ENCODE data around the gene C17orf107.

C17orf107 gene

GRCh38 chr17:4872786-4873185 is 26.6 kb upstream of the C17orf107 start:
- no peak for DNase-seq (ENCODE audit: low read depth)

GRCh38 chr17:4877089-4877488 is 22.2 kb upstream of the C17orf107 start:
- DNase-seq (ENCODE audit: low read depth): no peak

- no peak for DNase-seq (ENCODE audit: low read depth)
Observed at GRCh38 chr17:4879601-4880000, 19.7 kb upstream of the C17orf107 start.

- DNase-seq (ENCODE audit: low read depth): no peak
Observed at GRCh38 chr17:4880857-4881256, 18.5 kb upstream of the C17orf107 start.

- DNase-seq (ENCODE audit: low read depth): no peak
Observed at GRCh38 chr17:4881761-4882555, 17.4 kb upstream of the C17orf107 start.

- DNase-seq (ENCODE audit: low read depth): no peak
Observed at GRCh38 chr17:4884489-4884888, 14.8 kb upstream of the C17orf107 start.

GRCh38 chr17:4886830-4887229 is 12.5 kb upstream of the C17orf107 start:
- no peak for DNase-seq (ENCODE audit: low read depth)

GRCh38 chr17:4887581-4887980 is 11.8 kb upstream of the C17orf107 start:
- DNase-seq (ENCODE audit: low read depth): no peak

- no peak for DNase-seq (ENCODE audit: low read depth)
Observed at GRCh38 chr17:4891411-4892410, 7.6 kb upstream of the C17orf107 start.

- no peak for DNase-seq (ENCODE audit: low read depth)
Observed at GRCh38 chr17:4892499-4893221, 6.7 kb upstream of the C17orf107 start.

GRCh38 chr17:4893272-4893671 is 6.1 kb upstream of the C17orf107 start:
- no peak for DNase-seq (ENCODE audit: low read depth)

GRCh38 chr17:4893721-4894560 is 5.4 kb upstream of the C17orf107 start:
- no peak for DNase-seq (ENCODE audit: low read depth)

- DNase-seq (ENCODE audit: low read depth): no peak
Observed at GRCh38 chr17:4895121-4895520, 4.2 kb upstream of the C17orf107 start.

GRCh38 chr17:4895657-4896331 is 3.5 kb upstream of the C17orf107 start:
- DNase-seq (ENCODE audit: low read depth): no peak

- DNase-seq (ENCODE audit: low read depth): no peak
Observed at GRCh38 chr17:4896332-4897197, 2.8 kb upstream of the C17orf107 start.

GRCh38 chr17:4897198-4897687 is 2.1 kb upstream of the C17orf107 start:
- no peak for DNase-seq (ENCODE audit: low read depth)

- DNase-seq (ENCODE audit: low read depth): no peak
Observed at GRCh38 chr17:4897785-4898184, 1.6 kb upstream of the C17orf107 start.

- no peak for DNase-seq (ENCODE audit: low read depth)
Observed at GRCh38 chr17:4898351-4898750, 985 bp upstream of the C17orf107 start.

GRCh38 chr17:4898927-4899326 is 409 bp upstream of the C17orf107 start:
- DNase-seq (ENCODE audit: low read depth): no peak
